Osteoblast (primary cell): Measurements from ENCODE around the gene ADAMTSL1. TPM values are rescaled to one million over a fixed set of nuclear protein-coding genes. Genes with fewer than 3 reads are reported as not detected.

ENCODE experiments used
- DNase-seq: peaks from one replicate; pipeline ENCODE4 v3.0.0; 2011; ENCODE audit warnings: low spot score, mixed read lengths; ENCODE audit not compliant: insufficient read length; ENCODE audit errors: missing footprints
- H2AFZ ChIP-seq: 2 replicates; pipeline ENCODE4 v1.6.0; 2011; ENCODE audit warnings: mild to moderate bottlenecking, low read length
- H3K27ac ChIP-seq: 2 replicates; pipeline ENCODE4 v1.5.1; 2011; ENCODE audit warnings: mild to moderate bottlenecking, low read depth, low read length, moderate library complexity
- H3K27me3 ChIP-seq: 2 replicates; pipeline ENCODE4 v1.6.0; 2012; ENCODE audit warnings: mild to moderate bottlenecking, control low read depth, inconsistent platforms, low read length, moderate library complexity; ENCODE audit not compliant: insufficient read depth
- H3K36me3 ChIP-seq: 2 replicates; pipeline ENCODE4 v1.5.1; 2011; ENCODE audit warnings: mild to moderate bottlenecking, low read length, control low read depth, moderate library complexity; ENCODE audit not compliant: insufficient read depth
- H3K4me1 ChIP-seq: 2 replicates; pipeline ENCODE4 v1.5.1; 2011; ENCODE audit warnings: mild to moderate bottlenecking, low read length, control low read depth, moderate library complexity; ENCODE audit not compliant: insufficient read depth
- H3K4me2 ChIP-seq: 2 replicates; pipeline ENCODE4 v1.6.0; 2011; ENCODE audit warnings: mild to moderate bottlenecking, low read length; ENCODE audit not compliant: insufficient read depth
- H3K4me3 ChIP-seq: fragments of 200-600 bp; sonication (generic); 3 replicates; pipeline ENCODE4 v1.5.1; 2012; ENCODE audit warnings: mild to moderate bottlenecking, low read length, inconsistent platforms; ENCODE audit not compliant: insufficient read depth
- H3K79me2 ChIP-seq: 2 replicates; pipeline ENCODE4 v1.6.0; 2012; ENCODE audit warnings: mild to moderate bottlenecking, low read length, control low read depth, inconsistent platforms; ENCODE audit not compliant: insufficient read depth
- H3K9me3 ChIP-seq: 2 replicates; pipeline ENCODE4 v1.5.1; 2011; ENCODE audit warnings: low read depth, low read length, control low read depth
- H4K20me1 ChIP-seq: 2 replicates; pipeline ENCODE4 v1.6.0; 2012; ENCODE audit warnings: mild to moderate bottlenecking, low read length, control low read depth; ENCODE audit not compliant: insufficient read depth
- total RNA-seq: library from RNA; depleted of rRNA; stranded (reverse); fragments of >200 nt; gene quantifications from 2 replicates; pipeline ENCODE4 v1.2.3, GENCODE V29; 2012
- TF ChIP-seq, protein P1 (sequence below): IDR thresholded peaks from 2 replicates; pipeline ENCODE4 v1.5.1; 2011; ENCODE audit warnings: mild to moderate bottlenecking, low read depth, low read length, moderate library complexity; ENCODE audit errors: extremely low read depth

ADAMTSL1 gene
- total RNA-seq, 1 donor: 54.3 TPM

GRCh38 chr9:18791074-18791473 is 317.1 kb downstream of the ADAMTSL1 start:
- Histone ChIP-seq H3K27me3 (no peaks in the 10 kb centered on the region), H3K4me1 (peaks cover 27% of the 10 kb centered on the region), H3K36me3 (peaks cover 55% of the 10 kb centered on the region), H4K20me1 (peaks cover 4% of the 10 kb centered on the region), H3K27ac (no peak overlapping the region), H3K4me2 (no peak overlapping the region), H3K9me3 (no peaks in the 10 kb centered on the region), H3K4me3 (no peak overlapping the region), H2AFZ (no peak overlapping the region), H3K79me2 (peaks cover 15% of the 10 kb centered on the region)
- DNase-seq: no peak
- TF ChIP-seq, protein P1, sequence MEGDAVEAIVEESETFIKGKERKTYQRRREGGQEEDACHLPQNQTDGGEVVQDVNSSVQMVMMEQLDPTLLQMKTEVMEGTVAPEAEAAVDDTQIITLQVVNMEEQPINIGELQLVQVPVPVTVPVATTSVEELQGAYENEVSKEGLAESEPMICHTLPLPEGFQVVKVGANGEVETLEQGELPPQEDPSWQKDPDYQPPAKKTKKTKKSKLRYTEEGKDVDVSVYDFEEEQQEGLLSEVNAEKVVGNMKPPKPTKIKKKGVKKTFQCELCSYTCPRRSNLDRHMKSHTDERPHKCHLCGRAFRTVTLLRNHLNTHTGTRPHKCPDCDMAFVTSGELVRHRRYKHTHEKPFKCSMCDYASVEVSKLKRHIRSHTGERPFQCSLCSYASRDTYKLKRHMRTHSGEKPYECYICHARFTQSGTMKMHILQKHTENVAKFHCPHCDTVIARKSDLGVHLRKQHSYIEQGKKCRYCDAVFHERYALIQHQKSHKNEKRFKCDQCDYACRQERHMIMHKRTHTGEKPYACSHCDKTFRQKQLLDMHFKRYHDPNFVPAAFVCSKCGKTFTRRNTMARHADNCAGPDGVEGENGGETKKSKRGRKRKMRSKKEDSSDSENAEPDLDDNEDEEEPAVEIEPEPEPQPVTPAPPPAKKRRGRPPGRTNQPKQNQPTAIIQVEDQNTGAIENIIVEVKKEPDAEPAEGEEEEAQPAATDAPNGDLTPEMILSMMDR: peak; percentile 25

DNA sequence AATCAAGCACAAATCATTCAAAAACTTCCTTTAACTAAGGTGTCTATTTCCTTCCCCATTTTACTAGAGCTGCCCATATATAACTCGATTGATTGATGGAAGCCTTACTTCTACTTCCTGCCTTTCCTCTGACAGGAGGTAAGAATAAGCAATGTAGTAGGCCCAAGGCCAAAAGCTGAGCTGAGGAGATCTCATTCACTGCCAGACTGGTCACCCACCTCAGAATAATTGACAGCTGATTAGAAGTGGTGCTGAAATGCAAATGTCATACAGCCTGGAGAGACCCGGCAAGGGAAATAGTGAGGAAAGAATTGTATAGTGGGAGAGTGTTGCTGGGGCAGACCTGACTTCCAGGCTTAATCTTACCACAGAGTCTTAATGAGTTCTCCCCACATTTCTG is 319.2 kb downstream of the ADAMTSL1 start:
- no peaks in the 10 kb centered on the region for H3K9me3 ChIP-seq
- H4K20me1 ChIP-seq: peaks cover 4% of the 10 kb centered on the region
- no peak overlapping the region for H3K27ac ChIP-seq
- no peak for DNase-seq
- no peak overlapping the region for H3K4me3 ChIP-seq
- H3K4me2 ChIP-seq: no peak overlapping the region
- TF ChIP-seq, protein P1: no peak
- no peaks in the 10 kb centered on the region for H3K27me3 ChIP-seq
- no peak overlapping the region for H2AFZ ChIP-seq
- peaks cover 13% of the 10 kb centered on the region for H3K4me1 ChIP-seq
- H3K79me2 ChIP-seq: peaks cover 18% of the 10 kb centered on the region
- peaks cover 72% of the 10 kb centered on the region for H3K36me3 ChIP-seq

DNA sequence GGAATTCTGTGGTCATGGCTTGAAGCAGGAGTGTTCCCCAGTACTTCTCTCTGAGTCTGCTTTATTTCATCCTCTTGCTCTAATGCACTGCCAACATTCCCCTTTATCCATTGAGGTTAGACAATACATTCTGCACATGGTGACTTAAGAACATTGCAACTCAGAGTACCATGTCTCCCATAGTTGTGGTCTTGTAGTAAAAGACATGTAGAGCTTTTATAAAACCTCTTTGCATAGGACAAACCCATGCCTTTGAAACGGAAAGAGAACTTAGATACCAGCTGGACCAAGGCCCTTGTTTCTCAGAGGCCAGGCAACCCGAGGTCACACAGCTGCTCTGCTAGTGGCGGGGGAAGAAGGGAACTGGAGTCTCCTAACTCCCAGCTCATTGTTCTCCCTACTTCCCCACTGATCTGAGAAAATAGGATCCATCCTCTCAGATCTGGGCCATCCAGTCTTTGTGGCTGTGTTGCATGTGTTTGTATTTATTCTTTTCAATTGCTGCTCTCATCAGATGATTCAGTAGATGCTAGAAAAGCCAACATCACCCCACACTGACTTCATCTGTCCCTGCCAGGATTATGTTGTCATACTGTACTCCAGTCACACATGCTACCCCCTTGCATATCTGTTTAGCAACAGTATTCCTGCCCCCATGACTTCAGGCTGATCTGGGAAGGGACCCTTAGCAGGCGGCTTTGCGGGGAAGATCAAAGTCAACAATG is 322.2 kb downstream of the ADAMTSL1 start:
- peaks cover 4% of the 10 kb centered on the region for H4K20me1 ChIP-seq
- no peaks in the 10 kb centered on the region for H3K9me3 ChIP-seq
- H3K4me2 ChIP-seq: no peak overlapping the region
- peaks cover 5% of the 10 kb centered on the region for H3K79me2 ChIP-seq
- TF ChIP-seq, protein P1: no peak
- H3K27me3 ChIP-seq: no peaks in the 10 kb centered on the region
- H3K4me3 ChIP-seq: no peak overlapping the region
- H2AFZ ChIP-seq: no peak overlapping the region
- H3K4me1 ChIP-seq: peaks cover 9% of the 10 kb centered on the region
- H3K36me3 ChIP-seq: peaks cover 79% of the 10 kb centered on the region
- DNase-seq: no peak
- peak overlapping the region; percentile 40 for H3K27ac ChIP-seq

GRCh38 chr9:18796696-18797270 is 322.8 kb downstream of the ADAMTSL1 start:
- Histone ChIP-seq H3K27me3 (no peaks in the 10 kb centered on the region), H3K79me2 (peaks cover 5% of the 10 kb centered on the region), H3K4me3 (no peak overlapping the region), H3K9me3 (no peaks in the 10 kb centered on the region), H3K4me2 (no peak overlapping the region), H4K20me1 (peaks cover 4% of the 10 kb centered on the region), H3K36me3 (peaks cover 79% of the 10 kb centered on the region), H3K4me1 (peaks cover 9% of the 10 kb centered on the region), H3K27ac (peak overlapping the region; percentile 40), H2AFZ (no peak overlapping the region)
- TF ChIP-seq, protein P1: no peak
- DNase-seq: no peak
